A549 treated with GW870086 at 1 μM for 4 hours (cell line): Measurements from ENCODE around the gene XRN2. TPM values are rescaled to one million over a fixed set of nuclear protein-coding genes. Genes with fewer than 3 reads are reported as not detected.

Source experiments
- total RNA-seq: library from RNA; stranded (reverse); fragments of 200-300 nt; extraction: Qiagen RNA extraction; gene quantifications from 5 replicates; pipeline ENCODE4 v1.2.3, GENCODE V29; 2022; ENCODE audit warnings: low read depth

The XRN2 gene, protein sequence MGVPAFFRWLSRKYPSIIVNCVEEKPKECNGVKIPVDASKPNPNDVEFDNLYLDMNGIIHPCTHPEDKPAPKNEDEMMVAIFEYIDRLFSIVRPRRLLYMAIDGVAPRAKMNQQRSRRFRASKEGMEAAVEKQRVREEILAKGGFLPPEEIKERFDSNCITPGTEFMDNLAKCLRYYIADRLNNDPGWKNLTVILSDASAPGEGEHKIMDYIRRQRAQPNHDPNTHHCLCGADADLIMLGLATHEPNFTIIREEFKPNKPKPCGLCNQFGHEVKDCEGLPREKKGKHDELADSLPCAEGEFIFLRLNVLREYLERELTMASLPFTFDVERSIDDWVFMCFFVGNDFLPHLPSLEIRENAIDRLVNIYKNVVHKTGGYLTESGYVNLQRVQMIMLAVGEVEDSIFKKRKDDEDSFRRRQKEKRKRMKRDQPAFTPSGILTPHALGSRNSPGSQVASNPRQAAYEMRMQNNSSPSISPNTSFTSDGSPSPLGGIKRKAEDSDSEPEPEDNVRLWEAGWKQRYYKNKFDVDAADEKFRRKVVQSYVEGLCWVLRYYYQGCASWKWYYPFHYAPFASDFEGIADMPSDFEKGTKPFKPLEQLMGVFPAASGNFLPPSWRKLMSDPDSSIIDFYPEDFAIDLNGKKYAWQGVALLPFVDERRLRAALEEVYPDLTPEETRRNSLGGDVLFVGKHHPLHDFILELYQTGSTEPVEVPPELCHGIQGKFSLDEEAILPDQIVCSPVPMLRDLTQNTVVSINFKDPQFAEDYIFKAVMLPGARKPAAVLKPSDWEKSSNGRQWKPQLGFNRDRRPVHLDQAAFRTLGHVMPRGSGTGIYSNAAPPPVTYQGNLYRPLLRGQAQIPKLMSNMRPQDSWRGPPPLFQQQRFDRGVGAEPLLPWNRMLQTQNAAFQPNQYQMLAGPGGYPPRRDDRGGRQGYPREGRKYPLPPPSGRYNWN
- total RNA-seq: 86.9 to 109 TPM (median 98.4 TPM) in 5 replicates

DNA sequence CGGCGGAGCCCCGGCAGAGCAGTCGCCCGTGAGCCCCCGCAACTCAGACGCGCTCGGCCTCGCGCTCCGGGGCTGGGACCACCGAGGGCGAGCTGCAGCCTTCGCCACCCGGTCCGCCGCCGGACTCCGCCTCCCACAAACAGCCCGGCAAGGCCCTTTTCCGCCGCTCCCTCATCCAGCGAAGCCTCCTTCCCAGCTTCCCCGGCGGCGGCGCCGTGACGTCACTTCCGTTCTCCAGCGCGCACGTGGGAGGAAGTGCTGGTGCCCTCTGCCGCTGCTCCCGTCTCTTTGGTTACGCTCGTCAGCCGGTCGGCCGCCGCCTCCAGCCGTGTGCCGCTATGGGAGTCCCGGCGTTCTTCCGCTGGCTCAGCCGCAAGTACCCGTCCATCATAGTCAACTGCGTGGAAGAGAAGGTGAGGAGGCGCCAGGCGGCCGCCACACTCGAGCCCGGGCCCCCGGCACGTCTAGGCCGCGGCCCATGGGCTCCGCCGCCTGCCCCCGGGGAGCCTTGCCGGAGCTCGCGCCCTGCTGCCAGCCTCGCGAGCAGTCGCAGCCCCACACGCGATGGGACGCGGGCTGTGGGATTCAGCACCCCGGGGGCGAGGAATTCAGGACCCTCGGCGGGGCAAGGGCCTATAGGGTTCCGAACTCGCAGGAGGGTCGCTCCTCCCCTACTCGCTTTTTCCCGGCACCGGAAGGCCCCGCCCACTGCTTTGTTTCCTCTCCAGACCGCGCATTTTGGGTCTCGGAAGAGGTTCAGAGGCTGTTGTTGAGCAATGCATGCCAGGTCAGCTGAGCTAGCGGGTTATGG is at the start of gene XRN2:
XRN2 (plus strand) TSS at position 271 of the 811 bp plus-strand sequence; CDS start at position 339, 68 bp downstream.

DNA sequence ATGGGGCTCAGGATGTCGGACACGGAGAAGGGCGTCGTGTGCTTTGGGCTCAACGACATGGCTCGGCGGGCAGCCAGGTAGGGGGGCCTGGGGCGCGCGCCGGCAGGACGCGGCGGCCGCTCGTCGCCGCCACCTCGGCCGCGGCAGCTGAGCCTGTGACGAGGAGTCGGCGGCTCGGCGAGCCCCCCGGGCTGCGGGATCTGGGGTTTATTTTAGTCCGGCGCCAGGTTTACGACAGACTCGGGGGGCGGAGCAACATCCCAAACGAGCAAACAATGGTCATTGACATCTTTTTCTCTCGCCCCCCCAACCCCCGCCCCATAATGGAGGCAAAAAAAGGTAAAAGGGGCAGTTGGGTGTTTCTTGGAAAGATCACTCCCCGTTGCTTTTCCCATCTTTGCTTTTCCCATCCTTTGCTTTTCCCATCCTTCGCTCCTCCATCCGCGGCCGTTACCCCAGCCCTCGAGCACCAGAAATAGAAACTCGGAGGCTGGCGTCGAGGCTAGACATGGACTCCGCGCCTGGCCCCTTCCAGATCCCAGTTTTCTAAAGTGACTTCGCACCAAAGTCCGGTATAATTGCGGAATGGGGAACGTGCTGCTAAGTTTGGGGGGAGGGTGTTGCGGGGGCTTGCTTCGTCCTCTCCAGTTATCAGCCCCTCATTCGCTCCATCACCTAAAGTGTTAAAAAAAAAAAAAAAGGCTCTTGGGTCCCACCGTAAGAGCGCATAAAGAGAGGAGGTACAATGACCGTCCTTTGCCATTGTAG is 94.4 kb downstream of the XRN2 start, which contains the start of gene NKX2-4:
NKX2-4 (minus strand) TSS at position 186 of the 768 bp plus-strand sequence; CDS start at position 59, 127 bp downstream.

Other genes with a start within 250 kb of the XRN2 start
- not detected in 5 replicates for gene LINC00237, start 197.0 kb upstream of the XRN2 start, total RNA-seq
- 4.1 to 4.9 TPM (median 4.4 TPM) in 5 replicates for gene KIZ, start 177.2 kb upstream of the XRN2 start, total RNA-seq
- gene NKX2-4, start 94.2 kb downstream of the XRN2 start, total RNA-seq: not detected in 5 replicates
- gene NKX2-2, start 210.7 kb downstream of the XRN2 start, total RNA-seq: not detected in 5 replicates